Neural cell (in vitro differentiated cells): Measurements from ENCODE around the gene TYMP.

Source experiments
- EZH2 ChIP-seq: fragments of 200-600, 300-800 bp; shearing (Covaris generic), sonication (generic); IDR thresholded peaks from 2 replicates; pipeline ENCODE4 v1.6.1; 2014; ENCODE audit warnings: antibody characterized with exemption, low read length, borderline replicate concordance, mild to moderate bottlenecking; ENCODE audit not compliant: insufficient read depth, poor library complexity, severe bottlenecking
- TF ChIP-seq, protein P1 (sequence below): IDR thresholded peaks from 2 replicates; pipeline ENCODE4 v1.6.1; 2012; ENCODE audit warnings: borderline replicate concordance
- TF ChIP-seq, protein P2 (sequence below): fragments of 450-650 bp; IDR thresholded peaks from 2 replicates; pipeline ENCODE4 v1.5.1; 2014; ENCODE audit warnings: antibody characterized with exemption, mild to moderate bottlenecking, moderate library complexity; ENCODE audit not compliant: poor library complexity, severe bottlenecking

DNA sequence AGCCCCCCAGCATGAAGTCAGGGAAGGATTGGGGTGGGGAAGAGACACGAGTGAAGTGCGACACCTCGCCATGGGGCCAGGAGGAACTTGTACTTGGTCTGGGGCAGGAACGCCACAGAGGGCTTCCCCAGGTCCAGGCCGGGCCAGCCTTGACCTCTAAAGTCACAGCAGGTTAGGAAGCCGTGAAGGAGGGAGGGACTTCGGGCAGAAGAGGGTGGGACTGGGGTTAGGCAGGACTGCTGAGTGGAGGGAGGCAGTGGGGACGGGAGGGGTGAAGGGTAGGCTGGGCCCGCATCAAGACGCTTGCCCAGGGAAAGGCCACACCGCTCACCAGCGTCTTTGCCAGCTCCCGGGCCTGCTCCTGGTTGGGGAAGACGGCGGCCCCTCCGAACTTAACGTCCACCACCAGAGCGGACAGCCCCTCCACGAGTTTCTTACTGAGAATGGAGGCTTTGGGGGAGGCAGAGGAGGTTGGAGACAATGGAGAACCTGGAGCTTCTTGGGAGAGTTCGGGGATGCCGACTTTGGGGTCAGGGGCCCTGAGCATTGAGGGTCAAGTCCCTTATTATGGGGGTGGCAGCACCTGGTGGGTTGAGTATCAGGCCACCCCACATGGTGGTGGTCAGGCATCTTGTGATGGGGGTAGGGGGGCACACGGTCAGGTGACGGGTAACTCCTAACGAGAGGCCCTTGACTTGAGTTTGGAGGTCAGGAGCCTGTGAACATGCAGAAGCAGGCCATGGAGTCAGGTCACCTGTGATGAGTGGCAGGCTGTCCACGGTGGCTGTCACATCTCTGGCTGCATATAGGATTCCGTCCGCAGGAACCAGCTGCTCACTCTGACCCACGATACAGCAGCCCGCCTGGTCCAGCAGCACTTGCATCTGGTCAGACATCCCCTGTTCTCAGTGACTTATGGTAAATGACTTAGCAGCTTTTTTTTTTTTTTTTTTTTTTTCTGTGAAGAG, 2.7 kb downstream of the TYMP start:
- TF ChIP-seq, protein P1, sequence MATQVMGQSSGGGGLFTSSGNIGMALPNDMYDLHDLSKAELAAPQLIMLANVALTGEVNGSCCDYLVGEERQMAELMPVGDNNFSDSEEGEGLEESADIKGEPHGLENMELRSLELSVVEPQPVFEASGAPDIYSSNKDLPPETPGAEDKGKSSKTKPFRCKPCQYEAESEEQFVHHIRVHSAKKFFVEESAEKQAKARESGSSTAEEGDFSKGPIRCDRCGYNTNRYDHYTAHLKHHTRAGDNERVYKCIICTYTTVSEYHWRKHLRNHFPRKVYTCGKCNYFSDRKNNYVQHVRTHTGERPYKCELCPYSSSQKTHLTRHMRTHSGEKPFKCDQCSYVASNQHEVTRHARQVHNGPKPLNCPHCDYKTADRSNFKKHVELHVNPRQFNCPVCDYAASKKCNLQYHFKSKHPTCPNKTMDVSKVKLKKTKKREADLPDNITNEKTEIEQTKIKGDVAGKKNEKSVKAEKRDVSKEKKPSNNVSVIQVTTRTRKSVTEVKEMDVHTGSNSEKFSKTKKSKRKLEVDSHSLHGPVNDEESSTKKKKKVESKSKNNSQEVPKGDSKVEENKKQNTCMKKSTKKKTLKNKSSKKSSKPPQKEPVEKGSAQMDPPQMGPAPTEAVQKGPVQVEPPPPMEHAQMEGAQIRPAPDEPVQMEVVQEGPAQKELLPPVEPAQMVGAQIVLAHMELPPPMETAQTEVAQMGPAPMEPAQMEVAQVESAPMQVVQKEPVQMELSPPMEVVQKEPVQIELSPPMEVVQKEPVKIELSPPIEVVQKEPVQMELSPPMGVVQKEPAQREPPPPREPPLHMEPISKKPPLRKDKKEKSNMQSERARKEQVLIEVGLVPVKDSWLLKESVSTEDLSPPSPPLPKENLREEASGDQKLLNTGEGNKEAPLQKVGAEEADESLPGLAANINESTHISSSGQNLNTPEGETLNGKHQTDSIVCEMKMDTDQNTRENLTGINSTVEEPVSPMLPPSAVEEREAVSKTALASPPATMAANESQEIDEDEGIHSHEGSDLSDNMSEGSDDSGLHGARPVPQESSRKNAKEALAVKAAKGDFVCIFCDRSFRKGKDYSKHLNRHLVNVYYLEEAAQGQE = no peak
- TF ChIP-seq, protein P2, sequence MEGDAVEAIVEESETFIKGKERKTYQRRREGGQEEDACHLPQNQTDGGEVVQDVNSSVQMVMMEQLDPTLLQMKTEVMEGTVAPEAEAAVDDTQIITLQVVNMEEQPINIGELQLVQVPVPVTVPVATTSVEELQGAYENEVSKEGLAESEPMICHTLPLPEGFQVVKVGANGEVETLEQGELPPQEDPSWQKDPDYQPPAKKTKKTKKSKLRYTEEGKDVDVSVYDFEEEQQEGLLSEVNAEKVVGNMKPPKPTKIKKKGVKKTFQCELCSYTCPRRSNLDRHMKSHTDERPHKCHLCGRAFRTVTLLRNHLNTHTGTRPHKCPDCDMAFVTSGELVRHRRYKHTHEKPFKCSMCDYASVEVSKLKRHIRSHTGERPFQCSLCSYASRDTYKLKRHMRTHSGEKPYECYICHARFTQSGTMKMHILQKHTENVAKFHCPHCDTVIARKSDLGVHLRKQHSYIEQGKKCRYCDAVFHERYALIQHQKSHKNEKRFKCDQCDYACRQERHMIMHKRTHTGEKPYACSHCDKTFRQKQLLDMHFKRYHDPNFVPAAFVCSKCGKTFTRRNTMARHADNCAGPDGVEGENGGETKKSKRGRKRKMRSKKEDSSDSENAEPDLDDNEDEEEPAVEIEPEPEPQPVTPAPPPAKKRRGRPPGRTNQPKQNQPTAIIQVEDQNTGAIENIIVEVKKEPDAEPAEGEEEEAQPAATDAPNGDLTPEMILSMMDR = no peak
- TF ChIP-seq EZH2 = no peak
